CD4-positive, alpha-beta T cell treated with Interleukin-6 at 100 ng/mL for 8 hours (primary cell): ENCODE data around the gene SGF29.
"Not testable (repeated sequence)": the region's sequence is repeated elsewhere in the genome, so short reads cannot be mapped to it uniquely, and the experiment has no call there.

Experiments
- DNase-seq: peaks from one replicate; pipeline ENCODE4 v3.0.0-alpha.2; 2020; ENCODE audit warnings: mixed read lengths, low spot score

The SGF29 gene

GRCh38 chr16:28566233-28566925 lies 12.7 kb downstream of the SGF29 start:
- not testable (repeated sequence) for DNase-seq

DNA sequence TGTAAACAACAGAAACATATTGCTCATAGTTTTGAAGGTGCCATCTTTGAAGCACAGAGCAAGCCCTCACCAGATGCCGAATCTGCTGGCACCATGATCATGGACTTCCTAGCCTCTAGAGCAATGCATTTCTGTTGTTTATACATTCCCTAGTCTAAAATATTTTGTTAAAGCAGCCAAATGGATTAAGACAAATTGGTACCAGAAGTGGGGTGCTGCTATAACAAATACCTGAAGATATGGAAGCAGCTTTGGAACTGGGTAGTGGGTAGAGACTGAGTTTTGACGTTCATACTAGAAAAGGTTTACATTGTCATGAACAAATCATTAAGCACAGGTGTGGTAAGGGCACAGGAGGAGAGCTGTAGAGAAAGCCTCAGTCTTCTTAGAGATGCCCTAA lies 13.6 kb downstream of the SGF29 start:
- DNase-seq = no peak

DNA sequence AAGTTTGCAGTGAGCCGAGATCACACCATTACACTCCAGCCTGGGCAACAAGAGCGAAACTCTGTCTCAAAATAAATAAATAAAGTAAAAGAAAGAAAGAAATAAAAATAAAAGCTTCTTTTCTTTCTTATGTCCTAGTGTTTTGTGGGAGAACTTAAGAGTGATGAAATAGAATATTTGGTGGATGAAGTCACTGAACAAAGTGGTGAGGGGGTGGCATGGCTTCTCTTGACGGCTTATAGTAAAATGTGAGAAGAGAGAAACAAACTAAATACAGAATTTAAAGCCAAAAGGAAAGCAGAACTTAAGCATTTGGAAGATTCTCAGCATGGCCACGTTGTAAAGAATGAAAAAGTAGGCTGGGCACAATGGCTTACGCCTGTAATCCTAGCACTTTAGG lies 15.3 kb downstream of the SGF29 start:
- no peak for DNase-seq

DNA sequence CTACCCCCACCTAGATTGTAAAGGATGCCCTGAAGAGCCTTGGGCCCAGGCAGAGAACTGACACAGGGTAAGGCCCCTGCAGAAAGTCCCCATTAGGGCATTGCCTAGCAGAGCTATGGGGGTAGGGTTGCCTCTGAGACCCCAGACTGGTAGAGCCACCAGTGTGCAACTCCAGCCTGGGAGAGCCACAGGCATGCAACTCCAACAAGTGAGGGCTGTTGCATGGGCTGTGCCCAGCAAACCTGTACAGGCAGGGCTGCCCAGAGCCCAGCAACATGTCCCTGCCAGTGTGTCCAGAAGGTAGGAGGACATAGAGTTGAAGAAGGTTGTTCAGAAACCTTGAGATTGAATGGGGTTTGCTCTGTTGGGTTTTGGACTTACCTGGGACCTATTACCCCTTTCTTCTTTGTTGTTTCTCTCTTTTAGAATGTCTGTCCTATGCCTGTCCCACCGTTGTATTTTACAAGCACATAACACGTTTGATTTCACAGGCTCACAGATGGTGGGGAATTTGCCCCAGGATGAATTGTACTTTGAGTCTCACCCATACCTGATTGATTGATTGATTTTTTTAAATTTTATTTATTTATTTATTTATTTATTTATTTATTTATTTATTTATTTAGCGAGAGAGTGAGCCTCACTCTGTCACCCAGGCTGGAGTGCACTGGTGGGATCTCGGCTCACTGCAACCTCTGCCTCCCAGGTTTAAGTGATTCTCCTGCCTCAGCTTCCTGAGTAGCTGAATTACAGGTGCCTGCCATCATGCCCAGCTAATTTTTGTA lies 16.4 kb downstream of the SGF29 start:
- no peak for DNase-seq

DNA sequence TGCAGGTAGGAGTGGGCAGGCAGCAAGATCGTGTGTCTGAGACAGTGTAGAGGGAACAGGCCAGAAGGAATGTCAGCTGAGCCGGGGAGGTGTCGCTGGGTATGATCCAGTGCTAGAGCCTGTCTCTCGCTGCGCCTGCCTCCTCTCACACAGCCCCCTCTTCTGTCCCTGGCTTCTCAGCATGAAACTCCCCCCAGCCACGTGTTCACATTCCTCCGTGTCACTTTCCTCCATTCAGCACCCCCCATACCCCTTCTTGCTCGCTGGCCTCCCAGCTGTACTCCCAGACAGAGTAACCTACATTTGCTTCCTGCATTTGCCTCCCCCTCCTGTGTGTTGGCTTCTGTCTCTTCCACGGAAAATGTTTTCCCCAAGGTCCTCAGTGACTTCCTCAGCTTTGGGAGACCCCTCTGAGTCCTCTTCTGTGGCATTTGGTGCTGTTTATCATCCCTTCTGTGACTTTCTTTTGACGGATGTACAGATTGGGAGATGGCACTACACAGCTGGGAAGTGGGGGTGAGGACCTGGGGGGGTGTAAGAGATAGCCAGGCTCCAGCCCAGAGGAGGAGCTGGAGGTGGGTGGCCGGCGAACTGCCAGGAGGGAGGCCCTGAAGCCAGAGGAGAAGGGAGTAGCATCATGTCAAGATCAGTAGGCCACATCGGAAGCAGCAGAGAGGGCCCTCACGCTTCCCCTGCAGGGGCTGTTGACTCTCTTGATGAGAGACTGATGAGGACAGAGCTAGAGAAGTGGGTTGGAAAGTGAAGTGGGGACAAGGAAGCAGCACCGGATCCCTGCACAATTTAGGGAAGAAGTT lies 19.2 kb downstream of the SGF29 start:
- DNase-seq = no peak

DNA sequence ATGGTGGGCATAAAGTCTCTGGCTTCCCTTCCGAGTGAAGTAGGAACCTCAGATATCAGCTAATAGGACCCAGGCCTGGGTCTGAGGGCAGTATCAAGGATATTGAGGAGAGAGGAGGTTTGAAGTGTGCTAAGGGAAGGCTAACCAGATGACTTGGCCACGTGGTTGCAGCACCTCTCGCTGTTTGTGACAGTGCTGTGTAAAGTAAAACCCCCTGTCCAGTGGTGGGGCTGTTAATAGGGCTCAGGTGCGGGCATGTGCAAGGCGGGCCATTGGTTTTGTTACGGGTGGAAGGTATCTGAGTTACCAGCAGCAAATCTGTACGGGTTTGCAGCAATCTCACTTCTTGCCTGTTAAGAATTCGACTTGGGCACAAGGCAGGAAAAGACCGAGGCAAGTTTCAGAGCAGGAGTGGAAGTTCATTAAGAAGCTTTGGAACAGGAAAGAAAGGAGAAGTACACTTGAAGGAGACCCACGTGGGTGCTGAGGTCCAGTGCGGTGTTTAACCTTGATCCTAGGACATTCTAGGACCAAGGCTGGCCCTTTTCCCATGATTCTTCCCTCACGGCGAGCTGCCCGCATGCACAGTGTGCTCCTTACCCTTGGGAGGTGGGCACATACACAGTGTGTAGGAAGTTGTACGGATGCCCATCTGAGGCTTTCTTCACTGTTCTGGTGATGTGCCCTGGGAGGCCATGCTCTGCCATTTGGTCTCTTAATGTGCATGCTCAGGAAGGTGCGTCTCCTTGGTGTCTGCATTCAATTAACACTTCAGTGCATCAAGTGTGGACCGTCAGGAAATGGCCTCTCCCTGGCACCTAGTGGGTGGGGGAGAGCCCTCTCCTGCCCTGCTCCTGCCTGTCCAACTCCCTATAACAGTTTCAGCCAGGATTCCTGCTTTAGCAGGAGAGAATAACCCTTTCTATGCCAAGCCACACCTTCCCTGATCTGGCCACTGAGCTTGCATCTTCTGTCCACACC lies 20.3 kb downstream of the SGF29 start:
- no peak for DNase-seq

GRCh38 chr16:28574925-28575324 lies 21.2 kb downstream of the SGF29 start:
- DNase-seq = no peak

DNA sequence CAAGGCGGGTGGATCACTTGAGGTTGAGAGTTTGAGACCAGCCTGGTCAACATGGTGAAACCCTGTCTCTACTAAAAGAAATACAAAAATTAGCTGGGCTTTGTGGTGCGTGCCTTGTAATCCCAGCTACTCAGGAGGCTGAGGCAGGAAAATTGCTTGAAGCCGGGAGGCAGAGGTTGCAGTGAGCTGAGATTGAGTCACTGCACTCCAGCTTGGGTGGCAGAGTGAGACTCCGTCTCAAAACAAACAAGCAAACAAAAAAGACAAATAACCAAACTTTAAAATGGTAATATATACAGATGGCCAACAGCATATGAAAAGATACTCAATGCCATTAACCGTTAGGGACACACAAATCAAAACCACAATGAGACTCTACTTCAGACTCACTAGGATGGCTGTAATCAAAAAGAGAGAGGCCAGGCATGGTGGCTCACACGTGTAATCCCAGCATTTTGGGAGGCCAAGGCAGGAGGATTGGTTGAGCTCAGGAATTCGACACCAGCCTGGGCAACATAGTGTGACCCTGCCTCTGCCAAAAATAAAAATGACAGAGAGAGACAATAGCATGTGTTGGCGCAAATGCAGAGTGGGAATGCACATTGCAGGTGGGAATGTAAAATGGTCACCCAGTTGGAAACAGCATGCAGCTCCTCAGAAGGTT lies 21.9 kb downstream of the SGF29 start:
- no peak for DNase-seq

GRCh38 chr16:28580726-28581315 lies 27.1 kb downstream of the SGF29 start:
- DNase-seq = no peak

DNA sequence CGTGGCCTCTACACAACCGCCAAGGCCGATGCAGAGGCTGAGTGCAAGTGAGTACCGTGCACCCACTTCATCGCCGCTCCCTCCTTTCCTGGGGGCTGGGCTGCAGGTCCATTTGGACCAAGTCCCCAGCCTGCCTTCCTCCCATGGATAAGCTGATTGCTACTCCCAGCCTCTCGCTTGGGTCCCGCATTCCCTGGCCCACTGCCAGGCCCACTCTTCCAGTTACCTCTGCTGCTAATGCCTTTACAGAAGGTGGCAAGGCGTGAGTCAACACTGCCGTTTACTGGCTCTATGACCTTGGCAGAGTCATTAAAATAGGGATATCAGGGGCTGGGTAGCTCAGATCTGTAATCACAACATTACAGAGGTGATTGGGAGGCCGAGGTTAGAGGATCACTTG lies 32.0 kb downstream of the SGF29 start:
- DNase-seq = no peak

DNA sequence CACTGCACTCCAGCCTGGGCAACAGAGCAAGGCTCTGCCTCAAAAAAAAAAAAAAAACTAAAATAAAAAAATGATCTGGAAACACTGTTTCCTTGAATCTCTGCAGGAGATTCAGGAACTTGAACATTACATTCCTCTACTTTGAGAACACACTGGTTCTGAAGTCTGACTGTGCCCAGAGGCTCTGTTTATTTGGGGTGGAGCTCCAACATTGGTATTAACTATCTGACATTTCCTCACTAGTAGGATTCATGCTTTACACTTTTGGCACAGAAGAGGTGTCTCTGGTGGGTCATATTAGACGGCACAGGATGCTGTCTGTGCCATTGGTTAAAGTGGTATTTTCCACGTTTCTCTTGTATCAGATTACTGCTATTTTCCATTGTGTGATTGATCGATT lies 32.7 kb downstream of the SGF29 start:
- DNase-seq = no peak

DNA sequence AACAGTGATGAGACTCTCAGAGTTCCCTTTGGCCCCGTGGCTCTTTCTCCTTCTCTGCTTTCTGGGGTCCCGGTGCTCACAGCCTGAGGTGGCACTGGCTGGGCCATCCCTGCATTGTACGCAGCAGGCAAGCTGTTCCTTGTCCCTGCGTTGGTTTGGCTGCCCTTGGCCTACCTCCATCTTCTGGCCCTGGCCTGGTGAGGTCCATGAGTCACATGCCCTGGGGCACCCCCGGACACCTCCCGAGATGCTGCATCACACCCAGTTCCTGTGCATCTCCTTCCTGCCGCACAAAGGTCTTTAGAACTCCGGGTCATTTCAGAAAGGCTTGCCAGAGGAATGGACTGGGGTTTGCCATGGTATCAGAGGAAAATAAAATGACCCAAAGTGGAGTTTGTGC lies 33.7 kb downstream of the SGF29 start:
- no peak for DNase-seq

GRCh38 chr16:28589069-28589468 lies 35.3 kb downstream of the SGF29 start:
- no peak for DNase-seq

DNA sequence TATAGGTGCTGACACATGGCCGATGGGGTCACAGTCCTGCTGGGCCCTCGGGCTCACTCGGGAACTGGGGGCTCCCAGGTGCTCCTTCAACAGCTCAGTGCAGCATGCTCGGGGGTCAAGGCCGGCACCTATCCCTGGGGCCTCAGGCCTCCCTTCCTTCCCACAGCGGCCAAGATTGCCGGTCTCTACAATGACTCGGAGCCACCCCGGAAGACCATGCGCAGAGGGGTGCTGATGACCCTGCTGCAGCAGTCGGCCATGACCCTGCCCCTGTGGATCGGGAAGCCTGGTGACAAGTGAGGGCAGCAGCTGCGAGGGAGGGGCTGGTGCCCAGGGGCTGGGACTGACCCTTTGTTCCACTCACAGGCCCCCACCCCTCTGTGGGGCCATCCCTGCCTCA lies 36.2 kb downstream of the SGF29 start:
- DNase-seq = no peak

DNA sequence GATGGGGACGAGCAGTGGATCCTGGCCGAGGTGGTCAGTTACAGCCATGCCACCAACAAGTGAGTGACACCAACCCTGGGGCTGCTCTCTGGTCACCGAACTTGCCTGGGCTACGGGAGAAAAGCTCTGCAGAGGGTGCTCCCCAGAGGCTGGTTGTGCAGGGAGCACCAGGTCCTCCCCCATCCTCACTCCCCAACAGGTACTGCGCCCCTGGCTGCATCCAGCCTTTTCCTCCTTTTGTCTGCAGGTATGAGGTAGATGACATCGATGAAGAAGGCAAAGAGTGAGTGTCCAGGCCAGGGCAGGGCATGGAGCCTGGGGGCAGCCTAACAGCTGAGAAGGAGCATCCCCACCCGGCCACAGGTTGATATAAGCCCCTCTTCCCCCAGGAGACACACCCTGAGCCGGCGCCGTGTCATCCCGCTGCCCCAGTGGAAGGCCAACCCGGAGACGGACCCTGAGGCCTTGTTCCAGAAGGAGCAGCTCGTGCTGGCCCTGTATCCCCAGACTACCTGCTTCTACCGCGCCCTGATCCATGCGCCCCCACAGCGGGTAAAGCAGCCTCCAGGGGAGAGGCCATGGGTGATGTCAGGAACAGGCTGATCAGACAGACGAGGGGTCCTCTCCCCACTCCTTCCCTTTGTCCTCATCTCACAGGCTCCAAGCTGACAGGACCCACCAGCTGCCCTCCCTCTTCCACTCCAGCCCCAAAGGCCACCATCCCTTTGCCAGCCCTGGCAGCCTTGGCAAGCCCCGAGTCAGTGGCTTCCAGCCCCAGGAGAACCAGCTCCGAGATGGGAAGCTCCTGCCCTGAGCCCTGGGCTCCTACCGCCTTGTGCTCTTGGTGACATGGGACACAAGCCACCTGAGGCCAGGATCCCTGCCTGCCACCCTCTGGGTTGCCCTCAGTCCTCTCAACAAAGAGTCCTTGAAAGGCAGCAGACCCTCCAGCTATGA lies 36.9 kb downstream of the SGF29 start:
- DNase-seq = no peak

GRCh38 chr16:28591355-28591754 lies 37.6 kb downstream of the SGF29 start:
- no peak for DNase-seq

DNA sequence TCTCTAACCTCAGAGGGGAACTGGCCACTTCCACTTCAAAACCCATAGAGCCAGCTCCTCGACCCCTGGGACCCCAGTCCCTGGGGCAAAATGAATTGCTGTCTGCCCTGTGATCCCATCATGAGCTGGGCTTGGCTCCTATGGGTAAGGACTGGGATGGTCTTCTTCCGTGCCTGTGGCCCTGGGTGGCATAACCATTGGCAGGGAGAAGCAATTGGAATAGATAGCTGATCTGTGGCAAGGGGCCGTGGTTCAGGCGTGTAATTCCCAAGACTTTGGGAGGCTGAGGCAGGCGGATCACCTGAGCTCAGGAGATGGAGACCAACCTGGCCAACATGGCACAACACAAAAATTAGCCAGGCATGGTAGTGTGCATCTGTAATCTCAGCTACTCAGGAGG lies 38.8 kb downstream of the SGF29 start:
- DNase-seq = no peak

- no peak for DNase-seq
Observed at GRCh38 chr16:28592979-28593553, 39.3 kb downstream of the SGF29 start.

DNA sequence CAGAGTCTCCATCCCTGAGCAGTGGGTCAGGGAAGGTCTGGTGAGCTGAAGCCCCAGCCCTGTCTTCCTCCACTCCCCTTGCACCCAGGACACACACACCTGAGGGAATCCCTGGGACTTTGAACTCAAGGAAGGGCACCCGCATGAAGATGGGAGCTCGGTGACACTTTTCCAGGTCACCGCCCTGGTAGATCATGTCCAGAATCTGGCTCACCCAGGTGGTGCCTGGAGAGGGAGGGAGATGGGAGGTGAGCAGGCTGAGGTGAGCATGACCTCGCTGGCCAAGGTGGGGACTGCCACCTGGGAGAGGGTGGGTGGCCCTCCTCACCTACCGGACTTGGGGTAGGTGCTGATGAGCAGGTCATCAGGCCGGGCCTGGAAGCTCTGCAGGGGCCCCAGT lies 41.7 kb downstream of the SGF29 start:
- DNase-seq = not testable (repeated sequence)
